Sigmoid colon (tissue), 4 donors: ENCODE data around the gene CCDC187.

Experiments
- EP300 ChIP-seq, 4 donors: sonication (generic); formaldehyde crosslinking; IDR thresholded peaks; one replicate each; pipeline ENCODE4 v1.6.1; 2017; ENCODE audit warnings: antibody characterized with exemption in 4 of 4
- POLR2A ChIP-seq, 2 donors: fragments of 450-650 bp; IDR thresholded peaks; one replicate each; pipeline ENCODE4 v1.6.1; 2016; ENCODE audit warnings: antibody characterized with exemption in 2 of 2, mild to moderate bottlenecking in 2 of 2, moderate library complexity in 2 of 2
- POLR2AphosphoS5 ChIP-seq, 4 donors: sonication (generic); formaldehyde crosslinking; IDR thresholded peaks; one replicate each; pipeline ENCODE4 v1.6.1; 2017; ENCODE audit warnings: antibody characterized with exemption in 4 of 4
- TF ChIP-seq, protein P1 (sequence below), 4 experiments: fragments of 450-650 bp in 3 of 4; fragments of 200-600 bp in 1 of 4; IDR thresholded peaks; one replicate each; pipeline ENCODE4 v1.5.1; 2016 to 2019; ENCODE audit warnings: antibody characterized with exemption in 4 of 4, mild to moderate bottlenecking in 3 of 4, moderate library complexity in 2 of 4

- TF ChIP-seq, protein P1, sequence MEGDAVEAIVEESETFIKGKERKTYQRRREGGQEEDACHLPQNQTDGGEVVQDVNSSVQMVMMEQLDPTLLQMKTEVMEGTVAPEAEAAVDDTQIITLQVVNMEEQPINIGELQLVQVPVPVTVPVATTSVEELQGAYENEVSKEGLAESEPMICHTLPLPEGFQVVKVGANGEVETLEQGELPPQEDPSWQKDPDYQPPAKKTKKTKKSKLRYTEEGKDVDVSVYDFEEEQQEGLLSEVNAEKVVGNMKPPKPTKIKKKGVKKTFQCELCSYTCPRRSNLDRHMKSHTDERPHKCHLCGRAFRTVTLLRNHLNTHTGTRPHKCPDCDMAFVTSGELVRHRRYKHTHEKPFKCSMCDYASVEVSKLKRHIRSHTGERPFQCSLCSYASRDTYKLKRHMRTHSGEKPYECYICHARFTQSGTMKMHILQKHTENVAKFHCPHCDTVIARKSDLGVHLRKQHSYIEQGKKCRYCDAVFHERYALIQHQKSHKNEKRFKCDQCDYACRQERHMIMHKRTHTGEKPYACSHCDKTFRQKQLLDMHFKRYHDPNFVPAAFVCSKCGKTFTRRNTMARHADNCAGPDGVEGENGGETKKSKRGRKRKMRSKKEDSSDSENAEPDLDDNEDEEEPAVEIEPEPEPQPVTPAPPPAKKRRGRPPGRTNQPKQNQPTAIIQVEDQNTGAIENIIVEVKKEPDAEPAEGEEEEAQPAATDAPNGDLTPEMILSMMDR (IDR thresholded peaks at IDR 0.05), result no peak
- TF ChIP-seq EP300 (IDR thresholded peaks at IDR 0.05) (no peak), POLR2AphosphoS5 (IDR thresholded peaks at IDR 0.05) (no peak), POLR2A (IDR thresholded peaks at IDR 0.05) (no peak)
Measured at GRCh38 chr9:136235171-136235570, 68.7 kb downstream of the CCDC187 start.
